PC-9 (cell line): ENCODE results near the gene ZNF688. TPM values are rescaled to one million over a fixed set of nuclear protein-coding genes. Genes with fewer than 3 reads are reported as not detected.

Source experiments
- BruUV-seq: library from RNA; stranded (reverse); fragments of 400-500 nt; replicated peaks from 2 replicates; lab custom pipeline; 2021; lab: Mats Ljungman, UMichigan
- CTCF ChIA-PET: fragments of 300-600 bp; sonication (Branson Sonifier 250); formaldehyde crosslinking; loops from one replicate; lab custom pipeline; 2022; ENCODE audit warnings: antibody characterized with exemption; lab: Charles Lee
- POLR2A ChIA-PET: fragments of 300-600 bp; sonication (Branson Sonifier 250); formaldehyde crosslinking; loops from one replicate; lab custom pipeline; 2022; ENCODE audit warnings: antibody characterized with exemption; ENCODE audit not compliant: unreplicated experiment; lab: Charles Lee
- DNase-seq, 2 experiments: peaks; one replicate each; pipeline versions ENCODE4 v3.0.0 to v3.0.0-alpha.2; 2015 to 2022; ENCODE audit warnings: mixed read lengths in 1 of 2
- H2AFZ ChIP-seq: fragments of 200-600 bp; sonication (generic); 2 replicates; pipeline ENCODE4 v1.8.1; 2017; ENCODE audit warnings: antibody characterized with exemption
- H3F3A ChIP-seq: fragments of 200-600 bp; sonication (generic); 2 replicates; pipeline ENCODE4 v1.8.1; 2017; ENCODE audit warnings: antibody characterized with exemption, mild to moderate bottlenecking, low read depth; ENCODE audit not compliant: insufficient read depth
- H3K27ac ChIP-seq: fragments of 200-600 bp; sonication (generic); 2 replicates; pipeline ENCODE4 v1.6.1; 2016; ENCODE audit warnings: mixed run types
- H3K27me3 ChIP-seq: fragments of 200-600 bp; sonication (generic); 2 replicates; pipeline ENCODE4 v1.6.1; 2016; ENCODE audit warnings: low read depth, mixed run types; ENCODE audit not compliant: insufficient read depth
- H3K36me3 ChIP-seq: fragments of 200-600 bp; sonication (generic); 2 replicates; pipeline ENCODE4 v1.6.1; 2016; ENCODE audit warnings: low read depth, mixed run types
- H3K4me1 ChIP-seq: fragments of 200-600 bp; sonication (generic); replicated peaks from 2 replicates; pipeline ENCODE4 v1.6.1; 2016; ENCODE audit warnings: mixed run types; ENCODE audit not compliant: insufficient read depth
- H3K4me2 ChIP-seq: fragments of 200-600 bp; sonication (generic); 2 replicates; pipeline ENCODE4 v1.6.1; 2017; ENCODE audit warnings: mixed run types
- H3K4me3 ChIP-seq: fragments of 200-600 bp; sonication (generic); 2 replicates; pipeline ENCODE4 v1.6.1; 2016; ENCODE audit warnings: mixed run types
- H3K79me2 ChIP-seq: fragments of 200-600 bp; sonication (generic); 2 replicates; pipeline ENCODE4 v1.6.1; 2017; ENCODE audit warnings: low read depth, mixed run types
- H3K9me2 ChIP-seq: fragments of 200-600 bp; sonication (generic); 2 replicates; pipeline ENCODE4 v1.8.1; 2017; ENCODE audit warnings: mild to moderate bottlenecking; ENCODE audit not compliant: insufficient read depth
- H3K9me3 ChIP-seq: fragments of 200-600 bp; sonication (generic); 2 replicates; pipeline ENCODE4 v1.8.1; 2016; ENCODE audit warnings: low read depth; ENCODE audit not compliant: insufficient read depth
- H4K20me1 ChIP-seq: fragments of 200-600 bp; sonication (generic); 2 replicates; pipeline ENCODE4 v1.8.1; 2017; ENCODE audit not compliant: insufficient read depth
- EZH2 ChIP-seq: fragments of 200-600 bp; sonication (generic); IDR thresholded peaks from 2 replicates; pipeline ENCODE4 v1.8.0; 2017; ENCODE audit warnings: antibody characterized with exemption, low read depth
- intact Hi-C: fragments of 100-400 bp; cut with micrococcal nuclease; formaldehyde crosslinking; loops from one replicate; pipeline ENCODE4 v1.10.0; 2022; ENCODE audit not compliant: unreplicated experiment
- total RNA-seq: library from RNA; stranded (reverse); gene quantifications from 2 replicates; pipeline ENCODE4 v1.2.3, GENCODE V29; 2021
- TF ChIP-seq, protein P1 (sequence below): fragments of 200-600 bp; sonication (generic); conservative IDR thresholded peaks from 2 replicates; pipeline ENCODE4 v1.6.1; 2017; ENCODE audit warnings: mixed run types, antibody characterized with exemption, mild to moderate bottlenecking, moderate library complexity

Gene ZNF688
- total RNA-seq, 1 experiment from 2014 or later, result 13.1 TPM

DNA sequence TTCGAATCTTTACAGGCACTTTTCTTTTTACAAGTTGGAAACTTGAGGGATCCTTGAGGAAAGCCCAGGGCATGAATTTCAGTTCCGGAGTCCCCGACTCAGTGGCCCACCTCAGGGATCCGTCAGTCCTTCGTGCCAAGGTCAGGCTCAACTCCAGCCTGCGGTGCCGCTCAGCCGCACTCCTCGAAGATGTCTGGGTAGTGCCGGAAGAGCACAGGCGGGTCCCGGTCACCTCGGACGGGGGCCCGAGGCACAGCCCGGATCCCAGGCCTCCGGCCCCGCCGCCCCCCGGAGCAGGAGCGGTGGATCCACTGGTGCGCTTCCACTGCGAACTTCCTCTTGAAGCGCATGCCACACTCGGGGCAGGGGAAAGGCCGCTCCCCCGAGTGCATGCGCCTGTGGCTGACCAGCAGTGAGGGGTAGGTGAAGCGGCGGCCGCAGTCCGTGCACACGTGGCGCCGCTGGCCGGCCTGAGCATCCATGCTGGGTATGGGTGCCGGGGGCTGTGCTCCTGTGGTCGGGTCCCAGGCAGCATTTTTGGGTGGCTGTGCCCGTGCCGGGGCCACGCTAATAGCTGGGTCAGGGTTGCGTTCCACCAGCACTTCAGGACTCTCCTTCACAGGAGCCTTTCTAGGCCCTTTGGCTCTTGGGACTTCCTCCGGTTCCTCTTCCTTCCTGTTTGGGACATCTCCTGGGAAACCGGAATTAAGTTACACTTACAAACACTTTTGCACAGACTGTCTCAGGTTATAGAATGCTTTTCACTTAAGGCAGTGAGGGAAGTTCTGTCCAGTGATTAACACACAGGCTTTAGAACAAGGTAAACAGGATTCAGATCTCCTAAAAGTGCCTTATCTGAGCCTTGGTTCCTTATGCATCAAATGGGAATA, 1.5 kb downstream of the ZNF688 start:
- Histone ChIP-seq H3K36me3 (no peaks in the 10 kb centered on the region), H3K27ac (no peak overlapping the region), H3K79me2 (0 out of 2 replicates have a peak, but pooled peaks cover 4% of the 10 kb centered on the region), H3F3A (peaks cover 47% of the 10 kb centered on the region), H3K4me1 (peaks cover 40% of the 10 kb centered on the region), H4K20me1 (no peaks in the 10 kb centered on the region), H3K9me2 (no peaks in the 10 kb centered on the region), H3K27me3 (no peaks in the 10 kb centered on the region), H3K9me3 (no peaks in the 10 kb centered on the region), H3K4me2 (peak overlapping the region; percentile 98), H2AFZ (no peak overlapping the region), H3K4me3 (no peak overlapping the region)
- POLR2A ChIA-PET, result interaction anchor here (1.3 kb wide), 1 partner anchor 12 kb away, joined by 4 read pairs; the partner anchor contains the start of gene ZNF764
- CTCF ChIA-PET, result no interaction called here
- intact Hi-C loops, result no loop called here
- no TSS peak for BruUV-seq
- TF ChIP-seq, protein P1, sequence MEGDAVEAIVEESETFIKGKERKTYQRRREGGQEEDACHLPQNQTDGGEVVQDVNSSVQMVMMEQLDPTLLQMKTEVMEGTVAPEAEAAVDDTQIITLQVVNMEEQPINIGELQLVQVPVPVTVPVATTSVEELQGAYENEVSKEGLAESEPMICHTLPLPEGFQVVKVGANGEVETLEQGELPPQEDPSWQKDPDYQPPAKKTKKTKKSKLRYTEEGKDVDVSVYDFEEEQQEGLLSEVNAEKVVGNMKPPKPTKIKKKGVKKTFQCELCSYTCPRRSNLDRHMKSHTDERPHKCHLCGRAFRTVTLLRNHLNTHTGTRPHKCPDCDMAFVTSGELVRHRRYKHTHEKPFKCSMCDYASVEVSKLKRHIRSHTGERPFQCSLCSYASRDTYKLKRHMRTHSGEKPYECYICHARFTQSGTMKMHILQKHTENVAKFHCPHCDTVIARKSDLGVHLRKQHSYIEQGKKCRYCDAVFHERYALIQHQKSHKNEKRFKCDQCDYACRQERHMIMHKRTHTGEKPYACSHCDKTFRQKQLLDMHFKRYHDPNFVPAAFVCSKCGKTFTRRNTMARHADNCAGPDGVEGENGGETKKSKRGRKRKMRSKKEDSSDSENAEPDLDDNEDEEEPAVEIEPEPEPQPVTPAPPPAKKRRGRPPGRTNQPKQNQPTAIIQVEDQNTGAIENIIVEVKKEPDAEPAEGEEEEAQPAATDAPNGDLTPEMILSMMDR, result no peak
- no peak for TF ChIP-seq EZH2
- DNase-seq, result no peak

DNA sequence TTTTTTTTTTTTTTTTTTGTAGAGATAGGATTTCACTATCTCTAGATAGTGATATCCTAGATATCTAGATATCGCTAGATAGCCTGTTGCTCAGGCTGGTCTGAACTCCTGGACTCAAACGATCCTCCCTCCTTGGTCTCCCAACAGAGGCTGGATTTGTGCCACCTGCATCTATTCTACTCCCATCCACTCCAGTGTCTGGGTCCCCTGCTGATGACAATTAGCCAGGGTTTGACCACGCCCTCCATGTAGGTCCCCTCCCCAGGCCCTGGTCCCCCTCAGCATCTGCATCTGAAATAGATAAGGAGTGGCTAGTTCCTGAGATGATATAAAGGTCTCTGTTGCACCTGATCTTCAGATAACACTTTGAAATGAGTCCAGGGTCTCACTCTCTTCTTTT, 2.2 kb downstream of the ZNF688 start:
- Histone ChIP-seq H3K27ac (no peak overlapping the region), H3K36me3 (no peaks in the 10 kb centered on the region), H3K79me2 (0 out of 2 replicates have a peak, but pooled peaks cover 4% of the 10 kb centered on the region), H3K9me3 (no peaks in the 10 kb centered on the region), H2AFZ (no peak overlapping the region), H3K9me2 (no peaks in the 10 kb centered on the region), H3K27me3 (no peaks in the 10 kb centered on the region), H3K4me2 (0 out of 2 replicates have a peak overlapping the region, but pooled peaks have one; percentile 50), H4K20me1 (no peaks in the 10 kb centered on the region), H3K4me3 (no peak overlapping the region), H3K4me1 (peaks cover 40% of the 10 kb centered on the region), H3F3A (peaks cover 40% of the 10 kb centered on the region)
- intact Hi-C loops, result no loop called here
- DNase-seq, result no peak
- POLR2A ChIA-PET, result no interaction called here
- CTCF ChIA-PET, result no interaction called here
- BruUV-seq, result no TSS peak
- TF ChIP-seq EZH2, result no peak
- TF ChIP-seq, protein P1, result no peak

DNA sequence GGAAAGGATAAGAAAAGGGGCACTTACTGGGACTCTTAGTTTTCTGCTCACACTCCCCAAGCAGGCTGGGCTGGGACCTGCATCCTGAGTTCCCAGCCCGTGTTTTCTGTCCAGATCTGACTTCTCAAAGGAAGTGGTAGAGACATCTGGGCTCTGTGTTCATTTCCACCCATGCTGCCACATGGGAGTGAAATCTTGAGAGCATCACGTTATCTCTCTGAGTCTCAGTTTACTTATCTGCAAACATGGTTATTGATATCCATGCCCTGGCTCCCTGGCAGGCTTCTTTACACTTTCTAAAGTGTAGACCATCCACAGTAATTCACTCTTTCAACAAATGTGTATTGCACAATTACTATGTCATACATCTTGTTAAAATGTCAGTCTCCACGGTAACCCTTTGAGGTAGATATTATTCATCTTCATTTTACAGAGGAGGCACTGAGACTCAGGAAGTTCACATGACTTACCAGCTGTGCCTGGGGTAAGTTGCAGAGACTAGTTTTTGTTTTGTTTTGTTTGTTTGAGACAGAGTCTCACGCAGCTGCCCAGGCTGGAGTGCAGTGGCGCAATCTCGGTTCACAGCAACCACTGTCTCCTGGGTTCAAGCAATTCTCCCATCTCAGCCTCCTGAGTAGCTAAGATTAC, 3.4 kb downstream of the ZNF688 start:
- Histone ChIP-seq H3K4me3 (no peak overlapping the region), H3K79me2 (0 out of 2 replicates have a peak, but pooled peaks cover 4% of the 10 kb centered on the region), H4K20me1 (no peaks in the 10 kb centered on the region), H3K27ac (peak overlapping the region; percentile 57), H3K27me3 (no peaks in the 10 kb centered on the region), H3K9me3 (no peaks in the 10 kb centered on the region), H2AFZ (no peak overlapping the region), H3K4me2 (peak overlapping the region; percentile 50), H3K9me2 (no peaks in the 10 kb centered on the region), H3K36me3 (no peaks in the 10 kb centered on the region), H3F3A (peaks cover 32% of the 10 kb centered on the region), H3K4me1 (peaks cover 40% of the 10 kb centered on the region)
- ChIA-PET POLR2A (interaction anchor here (0.6 to 0.7 kb wide), 2 partner anchors 10 to 46 kb away, joined by 3 to 11 read pairs; no protein-coding TSS in a partner anchor), CTCF (interaction anchor here (0.6 kb wide), 1 partner anchor 890 kb away, joined by 5 read pairs; no protein-coding TSS in a partner anchor)
- DNase-seq, result peak in 1 of 2 experiments; percentile 93
- BruUV-seq, result no TSS peak
- intact Hi-C loops, result no loop called here
- TF ChIP-seq, protein P1, result no peak
- TF ChIP-seq EZH2, result no peak
